Smooth muscle cell of the brain vasculature (primary cell): ENCODE measurements around the gene AGPAT2.

ENCODE experiments used
- DNase-seq: peaks from one replicate; pipeline ENCODE4 v3.0.0-alpha.2; 2012; ENCODE audit warnings: low read depth, low spot score

Gene AGPAT2

DNA sequence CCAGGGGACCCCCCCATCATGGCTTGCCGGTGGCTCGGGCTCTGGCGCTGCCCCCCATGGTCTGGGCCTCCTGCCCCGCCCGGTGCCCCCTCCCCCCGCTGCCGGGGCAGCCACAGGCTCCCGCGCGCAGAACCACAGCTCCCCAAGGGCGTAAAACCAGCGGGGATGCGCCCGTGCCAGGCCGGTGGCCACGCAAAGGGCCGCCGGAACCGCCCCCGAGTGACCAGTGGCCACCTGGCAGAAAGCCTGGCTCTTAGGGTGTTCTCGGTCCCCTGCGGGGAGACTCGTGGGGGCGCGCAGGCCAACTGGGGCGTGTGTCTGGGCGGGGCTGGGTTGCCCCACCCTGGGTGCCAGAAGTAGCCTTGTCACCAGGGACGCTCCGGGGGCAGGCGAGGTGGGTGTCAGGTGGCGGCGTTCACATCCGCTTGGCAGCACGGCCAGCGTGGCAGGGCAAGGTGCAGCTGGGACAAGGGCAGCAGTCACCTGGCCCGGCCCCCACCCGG is 515 bp upstream of the AGPAT2 start:
- DNase-seq = no peak

DNA sequence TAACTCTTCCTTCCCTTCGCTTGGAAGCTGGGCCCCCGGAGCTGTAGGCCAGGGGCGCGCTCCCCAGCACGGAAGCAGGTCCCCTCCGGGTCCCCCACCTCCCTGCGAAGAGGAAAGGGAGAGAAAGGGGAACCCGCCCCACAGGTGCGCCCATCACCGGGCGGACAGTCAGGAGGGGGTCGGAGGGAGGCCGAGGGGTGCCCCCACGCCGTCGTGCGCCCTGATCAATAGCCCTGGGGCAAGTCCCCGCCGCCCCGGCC is 793 bp downstream of the AGPAT2 start:
- DNase-seq = no peak

DNA sequence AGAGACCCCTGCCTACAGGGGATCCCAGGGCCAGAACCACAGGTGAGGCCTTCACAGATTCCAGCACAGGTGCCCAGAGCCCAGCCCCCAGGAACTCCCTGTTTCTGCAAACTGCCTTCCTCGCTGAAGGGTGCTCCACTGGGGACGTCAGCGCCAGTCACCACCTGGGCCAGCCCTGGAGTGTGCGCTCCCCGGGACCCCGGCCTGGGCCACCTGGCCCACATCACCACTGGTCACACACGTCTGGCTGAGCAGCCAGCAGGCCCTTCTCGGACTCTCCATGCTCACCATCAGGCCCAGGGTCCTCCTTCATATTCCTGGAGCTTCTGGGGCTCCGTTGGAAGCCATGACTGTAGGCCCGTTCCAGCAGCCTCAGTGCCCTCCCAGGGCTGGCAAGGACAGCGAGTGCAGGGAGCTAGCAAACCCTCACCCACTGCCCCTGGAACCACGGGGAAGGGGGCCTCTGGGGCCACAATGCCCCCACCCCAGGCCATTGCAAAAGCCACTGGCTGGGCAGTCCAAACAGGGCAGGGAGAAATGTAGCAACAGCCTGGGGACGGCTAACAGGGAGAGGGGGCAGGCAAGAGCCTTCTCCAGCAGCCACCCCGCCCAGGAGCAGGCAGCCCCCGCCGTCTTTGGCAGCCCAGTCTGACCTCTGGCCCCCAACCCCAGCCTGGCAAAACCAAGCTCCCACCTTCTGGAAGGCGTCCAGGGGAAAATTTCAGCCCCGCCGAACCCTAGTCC is 1.3 kb downstream of the AGPAT2 start:
- no peak for DNase-seq

GRCh38 chr9:136685216-136685615 is 2.0 kb downstream of the AGPAT2 start:
- DNase-seq = no peak

- no peak for DNase-seq
These were observed 2.5 kb downstream of the AGPAT2 start for GRCh38 chr9:136684799-136685198.

- no peak for DNase-seq
These were observed 2.9 kb downstream of the AGPAT2 start for GRCh38 chr9:136684339-136684738.

DNA sequence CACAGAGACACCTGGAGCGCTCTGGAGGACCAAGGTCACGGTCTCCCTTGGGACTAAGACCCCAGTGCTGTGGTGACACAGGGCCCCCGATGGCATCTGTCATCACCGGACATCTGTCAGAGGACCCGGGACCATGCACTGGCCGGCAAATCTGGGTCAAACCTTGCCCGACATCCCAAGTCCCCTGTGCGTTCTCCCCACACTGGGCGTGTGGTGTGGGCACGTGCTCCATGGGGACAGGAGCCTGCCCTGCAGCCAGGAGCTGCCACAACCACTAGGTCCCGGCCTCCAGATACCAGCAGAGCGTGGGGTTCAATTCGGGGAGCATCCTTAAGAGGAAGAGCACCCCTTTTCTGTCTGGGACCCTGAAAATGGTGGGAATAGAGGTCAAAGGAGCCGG is 3.5 kb downstream of the AGPAT2 start:
- DNase-seq = no peak

- no peak for DNase-seq
These were observed 4.0 kb downstream of the AGPAT2 start for GRCh38 chr9:136683173-136683745.

DNA sequence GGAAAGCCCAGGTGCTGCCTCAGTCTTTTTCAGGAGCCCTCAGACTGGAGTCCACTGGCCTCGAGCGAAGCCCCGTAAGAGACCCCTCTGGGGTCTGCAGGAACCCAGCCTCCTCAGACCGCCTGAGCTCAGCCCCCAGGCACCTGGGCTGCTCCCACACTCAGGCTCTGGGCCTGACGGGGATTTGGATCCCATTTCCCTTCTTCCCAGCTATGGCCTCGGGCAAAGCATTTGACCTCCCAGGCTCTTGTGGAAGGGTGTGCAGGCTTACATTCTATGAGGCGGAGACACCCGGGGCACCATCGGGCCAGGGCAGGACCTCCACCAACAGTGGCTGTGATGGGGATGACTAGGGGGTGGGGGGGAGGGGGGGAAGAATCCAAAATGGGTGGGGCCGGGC is 4.5 kb downstream of the AGPAT2 start:
- DNase-seq = no peak

DNA sequence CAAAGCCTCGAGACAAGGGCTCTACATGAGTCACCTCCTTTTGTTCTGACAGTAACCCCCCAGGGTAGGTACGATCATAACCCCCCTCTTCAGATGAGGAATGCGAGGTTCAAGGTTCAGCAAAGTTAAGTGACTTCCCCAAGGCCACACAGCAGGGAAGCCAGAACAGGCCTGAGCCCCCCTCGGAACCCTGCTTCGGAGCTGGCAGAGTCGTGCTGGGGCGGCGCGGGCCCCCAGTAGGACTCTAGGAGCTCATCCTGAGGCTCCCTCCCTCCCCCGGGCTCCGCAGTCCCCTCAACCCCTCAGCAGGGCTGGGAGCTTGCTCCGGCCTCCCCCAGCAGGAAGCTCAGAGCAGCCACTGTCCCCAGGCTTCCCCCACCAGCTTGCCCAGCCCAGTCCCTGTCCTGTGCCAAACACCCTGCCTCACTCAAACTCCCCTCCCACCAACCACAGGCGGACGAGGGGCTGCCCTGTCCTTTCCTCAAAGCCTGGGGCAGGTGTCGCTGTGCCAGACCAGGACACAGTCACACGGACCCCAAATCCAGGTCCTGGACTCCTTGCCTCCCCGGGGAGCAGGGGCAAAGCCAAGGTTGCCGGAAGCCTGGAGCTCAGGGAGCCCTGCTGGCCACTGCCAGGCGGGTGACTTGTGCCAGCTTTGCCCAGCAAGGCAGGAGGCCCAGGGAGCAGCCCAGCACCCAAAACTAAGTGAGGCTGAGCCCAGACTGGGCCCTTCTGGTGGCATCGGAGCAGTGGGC is 5.1 kb downstream of the AGPAT2 start:
- no peak for DNase-seq

GRCh38 chr9:136681029-136681428 is 6.2 kb downstream of the AGPAT2 start:
- DNase-seq = no peak

DNA sequence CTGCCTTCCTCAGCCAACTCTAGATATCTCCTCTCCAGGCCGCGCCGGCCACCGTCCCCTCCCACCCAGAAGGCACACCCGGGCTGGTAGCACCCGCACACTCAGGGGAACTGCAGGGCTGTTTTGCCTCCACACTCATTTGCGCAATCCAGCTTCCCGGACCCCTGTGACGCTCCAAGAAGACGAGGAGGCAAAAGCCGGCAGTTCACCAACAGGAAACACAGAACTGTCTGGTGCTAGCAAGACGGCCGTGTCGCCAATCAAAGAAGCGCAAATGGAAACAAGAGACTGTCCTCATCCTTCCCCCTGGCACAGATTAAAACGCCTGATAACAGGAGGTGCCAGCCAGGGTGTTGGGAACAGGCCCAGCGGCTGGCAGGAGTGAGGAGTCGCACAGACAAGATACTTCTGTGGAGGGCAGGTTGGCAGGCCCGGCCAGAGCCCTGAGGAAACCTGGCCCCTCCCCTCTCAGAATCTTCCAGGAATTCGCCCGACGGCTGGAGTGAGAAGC is 7.8 kb downstream of the AGPAT2 start:
- DNase-seq = no peak

DNA sequence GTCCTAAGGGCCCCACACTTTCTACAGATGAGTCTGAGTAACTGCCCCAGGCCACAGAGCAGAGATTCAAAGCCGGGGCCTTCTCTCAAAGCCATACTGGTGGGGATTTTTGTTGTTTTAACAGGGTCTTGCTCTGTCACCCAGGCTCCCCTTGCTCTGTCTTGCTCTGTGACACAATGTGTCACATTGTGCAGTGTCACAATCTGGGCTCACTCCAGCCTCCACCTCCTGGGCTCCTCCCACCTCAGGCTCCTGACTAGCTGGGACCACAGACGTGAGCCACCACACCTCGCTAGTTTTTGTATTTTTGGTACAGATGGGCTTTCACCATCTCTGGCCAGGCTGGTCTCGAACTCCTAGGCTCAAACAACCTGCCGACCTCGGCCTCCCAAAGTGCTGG is 8.6 kb downstream of the AGPAT2 start:
- no peak for DNase-seq

DNA sequence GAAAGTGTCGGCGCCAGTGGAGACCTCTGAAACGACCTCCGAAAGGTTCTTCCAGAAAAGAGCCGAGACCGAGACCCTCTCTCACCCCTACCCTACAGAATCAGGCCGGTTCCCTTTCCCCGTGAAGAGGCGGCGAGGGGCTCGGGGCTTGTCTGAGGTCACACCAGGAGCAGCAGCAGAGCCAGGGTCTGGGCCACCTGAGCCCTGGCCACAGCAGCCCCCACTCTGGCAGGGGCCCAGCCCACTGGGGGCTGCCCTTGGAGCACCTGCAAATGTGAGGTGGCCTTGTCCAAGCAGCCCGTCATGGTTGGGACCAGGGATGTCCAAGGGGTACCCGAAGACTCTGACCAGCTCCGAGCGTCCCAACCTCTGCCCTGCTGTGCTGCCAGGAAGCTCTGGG is 9.2 kb downstream of the AGPAT2 start:
- no peak for DNase-seq

DNA sequence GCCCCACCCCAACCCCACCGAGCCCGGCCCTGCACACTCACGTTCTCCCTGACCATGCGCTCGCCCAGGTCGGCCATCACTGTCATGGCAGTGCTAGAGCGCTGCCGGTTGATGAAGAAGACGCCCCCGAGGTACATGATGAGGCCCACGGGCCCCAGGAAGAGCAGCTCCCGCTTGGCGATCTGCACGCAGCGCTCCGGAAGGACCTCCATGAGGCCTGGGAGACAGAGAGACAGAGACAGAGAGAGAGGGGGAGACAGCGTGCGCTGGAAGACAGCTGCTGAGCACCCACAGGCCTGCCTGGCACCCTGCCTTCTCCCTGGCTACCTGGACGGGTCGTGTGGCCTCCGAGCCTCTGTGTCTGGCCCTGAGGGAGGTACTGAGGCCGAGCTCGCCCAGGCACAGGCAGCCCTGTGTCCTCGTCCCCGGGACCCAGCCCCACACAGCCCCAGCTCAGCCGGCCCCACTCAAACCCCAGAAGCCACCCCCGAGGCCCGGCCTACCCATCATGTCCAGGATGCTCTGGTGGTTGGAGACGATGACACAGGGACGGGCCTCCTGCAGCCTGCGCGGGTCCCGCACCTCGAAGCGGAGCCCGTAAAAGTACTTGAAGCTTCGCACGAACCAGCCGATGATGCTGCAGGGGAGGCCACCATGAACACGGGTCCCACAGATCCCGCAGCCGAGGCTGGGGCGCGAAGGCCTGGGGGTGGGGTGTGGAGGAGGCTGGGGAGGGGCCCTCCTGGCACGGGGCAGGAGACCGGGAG is 10.2 kb downstream of the AGPAT2 start:
- DNase-seq = no peak

DNA sequence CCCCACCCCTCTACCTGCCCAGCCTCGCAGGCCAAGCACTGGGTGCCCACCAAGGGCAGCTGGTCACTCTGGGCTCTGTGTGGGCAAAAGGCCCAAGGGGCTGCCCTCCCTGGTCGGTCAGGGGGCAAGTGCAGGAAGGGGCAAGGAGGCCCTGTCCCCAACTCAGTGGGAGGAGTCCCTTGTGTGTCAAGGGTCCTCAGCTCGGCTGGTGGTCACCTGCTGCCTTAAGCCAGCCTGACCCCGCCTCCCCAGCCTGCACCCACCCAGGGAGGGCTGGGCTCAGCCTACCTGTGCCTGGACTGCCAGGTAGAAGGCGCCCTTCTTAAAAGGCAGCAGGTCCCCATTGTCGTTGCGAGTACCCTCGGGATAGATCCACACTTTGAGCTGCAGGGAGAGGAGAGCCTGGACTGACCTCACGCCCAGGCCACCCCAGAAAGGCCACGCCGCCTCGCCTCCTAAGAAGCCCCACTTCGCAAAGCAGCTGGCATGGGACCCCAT is 10.9 kb downstream of the AGPAT2 start:
- DNase-seq = no peak

- no peak for DNase-seq
These were observed 11.6 kb downstream of the AGPAT2 start for GRCh38 chr9:136675477-136676296.

DNA sequence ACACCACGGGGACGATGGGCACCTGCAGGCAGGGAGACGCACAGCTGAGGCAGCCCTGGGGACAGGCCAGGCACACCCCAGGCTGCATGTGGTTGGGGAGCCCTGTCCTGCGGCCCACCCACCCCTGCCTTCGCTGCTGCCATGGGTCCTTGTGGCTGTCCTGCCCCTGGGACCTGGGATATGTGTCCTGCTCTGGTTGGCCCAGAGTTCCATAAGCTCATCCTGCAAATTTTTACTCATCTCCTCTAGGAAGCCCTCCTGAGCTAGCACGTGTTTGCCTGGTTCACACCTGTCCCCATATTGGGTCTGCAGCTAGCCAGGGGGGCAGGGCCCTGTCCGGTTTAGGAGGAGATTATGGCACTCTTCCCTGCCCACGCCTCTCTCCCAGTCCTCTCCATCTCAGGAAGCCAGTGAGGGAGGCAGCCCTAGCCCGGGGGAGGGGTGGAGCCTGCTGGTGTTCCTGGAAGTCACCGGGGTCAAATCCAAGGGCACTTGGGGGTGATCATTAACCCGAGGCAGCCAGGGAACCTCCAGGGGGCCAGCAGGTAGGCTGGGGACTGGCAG is 12.4 kb downstream of the AGPAT2 start:
- DNase-seq = no peak

DNA sequence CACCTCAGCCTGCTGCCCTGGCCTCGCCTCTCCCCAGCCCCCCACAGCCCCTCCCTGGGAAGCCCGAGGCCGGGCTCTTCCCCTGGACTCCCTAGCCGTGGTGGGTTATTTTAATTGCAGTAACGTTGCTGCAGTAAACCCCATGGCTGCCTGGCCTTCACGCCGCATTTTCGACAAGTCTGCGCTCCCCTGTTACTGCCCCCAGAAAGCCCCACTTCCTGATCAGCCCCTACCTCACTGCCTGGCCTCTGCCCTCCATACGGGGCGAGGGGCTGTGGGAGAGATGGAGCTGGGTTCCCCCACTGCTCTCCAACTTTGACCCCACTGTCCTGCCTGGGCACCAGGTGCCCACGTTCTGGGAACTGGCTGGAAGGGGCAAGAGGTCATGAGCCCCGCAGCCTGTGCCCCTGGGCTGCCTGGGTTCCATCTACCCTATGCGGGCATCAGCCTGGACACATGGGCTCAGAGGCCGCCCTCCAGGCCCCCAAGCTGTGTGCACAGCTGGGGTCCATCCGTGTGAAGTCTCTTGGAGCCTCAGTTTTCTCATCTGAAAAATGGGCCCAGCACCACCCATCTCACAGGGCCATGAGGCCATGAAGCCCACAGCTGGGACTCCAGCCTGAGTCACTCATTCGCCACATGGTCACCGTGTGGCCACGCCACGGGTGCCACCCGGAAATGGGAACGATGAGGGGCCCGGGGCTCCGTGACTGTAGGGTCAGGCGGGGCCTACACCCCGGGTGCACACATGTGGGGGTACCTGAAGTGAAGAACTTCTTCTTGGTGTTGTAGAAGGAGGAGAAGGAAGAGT is 13.1 kb downstream of the AGPAT2 start:
- DNase-seq = no peak
